HepG2 (cell line): ENCODE results near the gene GRIN2D. TPM values are rescaled to one million over a fixed set of nuclear protein-coding genes. Genes with fewer than 3 reads are reported as not detected.

ENCODE experiments used
- ARNT ChIP-seq: fragments of 450-650 bp; IDR thresholded peaks from 2 replicates; pipeline ENCODE4 v1.6.1; 2017
- ARNTL ChIP-seq: sonication (generic); formaldehyde crosslinking; IDR thresholded peaks from 2 replicates; pipeline ENCODE4 v1.4.0; 2020; ENCODE audit warnings: mild to moderate bottlenecking, missing genetic modification reagents
- FOXC1 ChIP-seq: sonication (generic); formaldehyde crosslinking; IDR thresholded peaks from 2 replicates; pipeline ENCODE4 v1.8.0; 2022; ENCODE audit warnings: mild to moderate bottlenecking, missing genetic modification reagents, borderline replicate concordance
- GLI4 ChIP-seq: sonication (generic); formaldehyde crosslinking; IDR thresholded peaks from 2 replicates; pipeline ENCODE4 v1.5.1; 2020; ENCODE audit warnings: missing genetic modification reagents, mild to moderate bottlenecking, moderate library complexity, borderline replicate concordance
- KDM3A ChIP-seq: IDR thresholded peaks from 2 replicates; pipeline ENCODE4 v1.6.1; 2018; ENCODE audit warnings: low read depth, missing compliant biosample characterization
- MXI1 ChIP-seq: IDR thresholded peaks from 3 replicates; pipeline ENCODE4 v1.6.1; 2012; ENCODE audit warnings: low read depth, low read length, inconsistent platforms, borderline replicate concordance
- SNAI1 ChIP-seq: sonication (generic); formaldehyde crosslinking; IDR thresholded peaks from 2 replicates; pipeline ENCODE4 v1.5.0; 2020; ENCODE audit warnings: mild to moderate bottlenecking, missing genetic modification reagents, borderline replicate concordance
- ZEB1 ChIP-seq: IDR thresholded peaks from 2 replicates; pipeline ENCODE4 v1.6.1; 2012; ENCODE audit warnings: mild to moderate bottlenecking, low read depth, inconsistent platforms; ENCODE audit not compliant: insufficient replicate concordance
- ZFP1 ChIP-seq: IDR thresholded peaks from 2 replicates; pipeline ENCODE4 v1.6.1; 2016
- ZFP90 ChIP-seq: sonication (generic); formaldehyde crosslinking; IDR thresholded peaks from 2 replicates; pipeline ENCODE4 v1.8.0; 2022; ENCODE audit warnings: missing genetic modification reagents, mild to moderate bottlenecking, inconsistent platforms, borderline replicate concordance
- ZNF143 ChIP-seq: sonication (generic); formaldehyde crosslinking; IDR thresholded peaks from 2 replicates; pipeline ENCODE4 v1.4.0; 2020; ENCODE audit warnings: missing genetic modification reagents
- ZNF510 ChIP-seq: sonication (generic); formaldehyde crosslinking; IDR thresholded peaks from 2 replicates; pipeline ENCODE4 v1.4.0; 2020; ENCODE audit warnings: low read depth, mild to moderate bottlenecking, missing genetic modification reagents
- ZNF567 ChIP-seq: sonication (generic); formaldehyde crosslinking; IDR thresholded peaks from 2 replicates; pipeline ENCODE4 v1.8.1; 2023; ENCODE audit warnings: mild to moderate bottlenecking, missing genetic modification reagents, borderline replicate concordance
- ZNF768 ChIP-seq: sonication (generic); formaldehyde crosslinking; IDR thresholded peaks from 2 replicates; pipeline ENCODE4 v1.4.0; 2020; ENCODE audit warnings: missing genetic modification reagents
- ZNF879 ChIP-seq: sonication (generic); formaldehyde crosslinking; IDR thresholded peaks from 2 replicates; pipeline ENCODE4 v1.8.1; 2023; ENCODE audit warnings: missing genetic modification reagents
- polyA plus RNA-seq, 8 experiments: library from polyadenylated mRNA; depleted of rRNA in 3 of 8; stranded (reverse) in 7 of 8; unstranded in 1 of 8; fragments of >200 nt; fragmentation: Illumina TruSeq in 4 of 8; extraction: Trizol in 4 of 8; gene quantifications; 2 replicates each; pipeline versions ENCODE4 v1.2.1 to v1.2.3, GENCODE V29; 2011 to 2016; ENCODE audit warnings: low read depth in 4 of 8, missing spikeins in 1 of 8, mixed read lengths in 1 of 8; ENCODE audit not compliant: insufficient read depth in 1 of 8
- total RNA-seq, 5 experiments: library from RNA; depleted of rRNA; stranded (reverse); fragments of >200 nt; fragmentation: Illumina TruSeq; extraction: Trizol; gene quantifications; 2 replicates each; pipeline ENCODE4 v1.2.3, GENCODE V29; 2016; ENCODE audit warnings: low read depth in 1 of 5
- TF ChIP-seq, protein P1 (sequence below): sonication (generic); formaldehyde crosslinking; IDR thresholded peaks from 2 replicates; pipeline ENCODE4 v1.4.0; 2020; ENCODE audit warnings: missing genetic modification reagents, borderline replicate concordance
- TF ChIP-seq, protein P2 (sequence below), 2 experiments: sonication (generic) in 1 of 2; formaldehyde crosslinking in 1 of 2; IDR thresholded peaks; 2 replicates each; pipeline versions ENCODE4 v1.5.1 to v1.6.1; 2011 to 2020; ENCODE audit warnings: borderline replicate concordance in 1 of 2, low read depth in 1 of 2, low read length in 1 of 2, mild to moderate bottlenecking in 1 of 2, missing genetic modification reagents in 1 of 2, moderate library complexity in 1 of 2
- TF ChIP-seq, protein P3 (sequence below): sonication (generic); formaldehyde crosslinking; IDR thresholded peaks from 2 replicates; pipeline ENCODE4 v1.4.0; 2020; ENCODE audit warnings: missing genetic modification reagents, borderline replicate concordance
- TF ChIP-seq, protein P4 (sequence below): IDR thresholded peaks from 2 replicates; pipeline ENCODE4 v1.6.1; 2016; ENCODE audit warnings: missing compliant biosample characterization, missing genetic modification reagents, borderline replicate concordance

The GRIN2D gene
- total and polyA plus RNA-seq, 2 of the 13 experiments (the other 11 are each of a cell fraction or from before 2014, with no cell fraction given): 0.02 to 0.13 TPM

DNA sequence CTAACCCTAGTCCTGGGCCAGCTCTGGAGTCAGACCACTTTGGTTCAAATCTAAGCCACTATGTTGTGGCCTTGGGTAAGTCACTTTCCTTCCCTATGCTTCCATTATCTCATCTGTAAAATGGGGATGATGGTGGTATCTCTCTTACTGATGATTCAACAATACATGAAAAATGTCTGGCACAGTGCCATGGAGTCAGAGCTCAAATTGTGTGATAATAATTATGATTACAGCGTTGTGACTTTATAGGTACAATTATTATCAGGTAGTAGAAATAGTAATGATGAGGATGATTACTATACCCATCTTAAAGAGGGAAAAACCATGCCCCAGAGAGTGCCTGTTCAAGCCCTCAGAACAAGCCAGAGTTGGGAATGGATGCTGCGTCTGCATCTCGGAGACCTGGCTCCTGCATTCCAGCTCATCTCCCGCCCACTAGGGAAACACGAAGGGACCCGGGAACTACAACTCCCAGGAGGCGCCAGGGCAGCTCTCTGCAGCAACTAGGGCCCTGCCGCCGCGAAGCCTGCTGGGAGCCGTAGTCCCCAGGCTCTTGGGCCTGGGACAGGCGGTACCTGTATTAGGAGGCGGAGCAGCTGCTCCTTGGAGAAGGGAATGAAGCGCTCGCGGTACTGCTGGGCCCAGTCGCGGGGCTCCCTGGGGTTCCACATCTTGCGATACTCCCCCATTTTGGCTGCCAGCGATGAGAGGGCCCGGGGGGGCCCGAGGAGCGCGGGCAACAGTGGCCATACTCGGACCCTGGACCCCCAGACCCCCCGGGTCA is 30.6 kb upstream of the GRIN2D start (continued):
- TF ChIP-seq, protein P1, sequence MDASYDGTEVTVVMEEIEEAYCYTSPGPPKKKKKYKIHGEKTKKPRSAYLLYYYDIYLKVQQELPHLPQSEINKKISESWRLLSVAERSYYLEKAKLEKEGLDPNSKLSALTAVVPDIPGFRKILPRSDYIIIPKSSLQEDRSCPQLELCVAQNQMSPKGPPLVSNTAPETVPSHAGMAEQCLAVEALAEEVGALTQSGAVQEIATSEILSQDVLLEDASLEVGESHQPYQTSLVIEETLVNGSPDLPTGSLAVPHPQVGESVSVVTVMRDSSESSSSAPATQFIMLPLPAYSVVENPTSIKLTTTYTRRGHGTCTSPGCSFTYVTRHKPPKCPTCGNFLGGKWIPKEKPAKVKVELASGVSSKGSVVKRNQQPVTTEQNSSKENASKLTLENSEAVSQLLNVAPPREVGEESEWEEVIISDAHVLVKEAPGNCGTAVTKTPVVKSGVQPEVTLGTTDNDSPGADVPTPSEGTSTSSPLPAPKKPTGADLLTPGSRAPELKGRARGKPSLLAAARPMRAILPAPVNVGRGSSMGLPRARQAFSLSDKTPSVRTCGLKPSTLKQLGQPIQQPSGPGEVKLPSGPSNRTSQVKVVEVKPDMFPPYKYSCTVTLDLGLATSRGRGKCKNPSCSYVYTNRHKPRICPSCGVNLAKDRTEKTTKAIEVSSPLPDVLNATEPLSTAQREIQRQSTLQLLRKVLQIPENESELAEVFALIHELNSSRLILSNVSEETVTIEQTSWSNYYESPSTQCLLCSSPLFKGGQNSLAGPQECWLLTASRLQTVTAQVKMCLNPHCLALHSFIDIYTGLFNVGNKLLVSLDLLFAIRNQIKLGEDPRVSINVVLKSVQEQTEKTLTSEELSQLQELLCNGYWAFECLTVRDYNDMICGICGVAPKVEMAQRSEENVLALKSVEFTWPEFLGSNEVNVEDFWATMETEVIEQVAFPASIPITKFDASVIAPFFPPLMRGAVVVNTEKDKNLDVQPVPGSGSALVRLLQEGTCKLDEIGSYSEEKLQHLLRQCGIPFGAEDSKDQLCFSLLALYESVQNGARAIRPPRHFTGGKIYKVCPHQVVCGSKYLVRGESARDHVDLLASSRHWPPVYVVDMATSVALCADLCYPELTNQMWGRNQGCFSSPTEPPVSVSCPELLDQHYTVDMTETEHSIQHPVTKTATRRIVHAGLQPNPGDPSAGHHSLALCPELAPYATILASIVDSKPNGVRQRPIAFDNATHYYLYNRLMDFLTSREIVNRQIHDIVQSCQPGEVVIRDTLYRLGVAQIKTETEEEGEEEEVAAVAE: peak; percentile 82; the same call in 1 of the 2 replicates
- TF ChIP-seq ARNTL (CRISPR knock-in tag) (no peak), ZNF768 (no peak), ZNF143 (CRISPR knock-in tag) (peak; percentile 99), MXI1 (peak; percentile 60; the same call in 1 of the 3 replicates), ZFP1 (no peak), ZNF879 (CRISPR knock-in tag) (no peak), GLI4 (CRISPR knock-in tag) (no peak), ZFP90 (no peak), ARNT (no peak), KDM3A (no peak; the same call in 1 of the 2 replicates), ZNF567 (CRISPR knock-in tag) (peak; percentile 89; the same call in 1 of the 2 replicates), ZEB1 (peak; percentile 53), ZNF510 (CRISPR knock-in tag) (no peak), FOXC1 (CRISPR knock-in tag) (peak; percentile 17; the same call in 1 of the 2 replicates), SNAI1 (CRISPR knock-in tag) (0 out of 2 replicates have a peak, but pooled peaks have one; percentile 52)
- TF ChIP-seq, protein P2, sequence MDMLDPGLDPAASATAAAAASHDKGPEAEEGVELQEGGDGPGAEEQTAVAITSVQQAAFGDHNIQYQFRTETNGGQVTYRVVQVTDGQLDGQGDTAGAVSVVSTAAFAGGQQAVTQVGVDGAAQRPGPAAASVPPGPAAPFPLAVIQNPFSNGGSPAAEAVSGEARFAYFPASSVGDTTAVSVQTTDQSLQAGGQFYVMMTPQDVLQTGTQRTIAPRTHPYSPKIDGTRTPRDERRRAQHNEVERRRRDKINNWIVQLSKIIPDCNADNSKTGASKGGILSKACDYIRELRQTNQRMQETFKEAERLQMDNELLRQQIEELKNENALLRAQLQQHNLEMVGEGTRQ (IDR thresholded peaks at IDR 0.05; ENCODE audit: low read depth, low read length): no peak
- TF ChIP-seq, protein P2 (CRISPR knock-in tag; IDR thresholded peaks at IDR 0.05; ENCODE audit: borderline replicate concordance): no peak
- TF ChIP-seq, protein P3, sequence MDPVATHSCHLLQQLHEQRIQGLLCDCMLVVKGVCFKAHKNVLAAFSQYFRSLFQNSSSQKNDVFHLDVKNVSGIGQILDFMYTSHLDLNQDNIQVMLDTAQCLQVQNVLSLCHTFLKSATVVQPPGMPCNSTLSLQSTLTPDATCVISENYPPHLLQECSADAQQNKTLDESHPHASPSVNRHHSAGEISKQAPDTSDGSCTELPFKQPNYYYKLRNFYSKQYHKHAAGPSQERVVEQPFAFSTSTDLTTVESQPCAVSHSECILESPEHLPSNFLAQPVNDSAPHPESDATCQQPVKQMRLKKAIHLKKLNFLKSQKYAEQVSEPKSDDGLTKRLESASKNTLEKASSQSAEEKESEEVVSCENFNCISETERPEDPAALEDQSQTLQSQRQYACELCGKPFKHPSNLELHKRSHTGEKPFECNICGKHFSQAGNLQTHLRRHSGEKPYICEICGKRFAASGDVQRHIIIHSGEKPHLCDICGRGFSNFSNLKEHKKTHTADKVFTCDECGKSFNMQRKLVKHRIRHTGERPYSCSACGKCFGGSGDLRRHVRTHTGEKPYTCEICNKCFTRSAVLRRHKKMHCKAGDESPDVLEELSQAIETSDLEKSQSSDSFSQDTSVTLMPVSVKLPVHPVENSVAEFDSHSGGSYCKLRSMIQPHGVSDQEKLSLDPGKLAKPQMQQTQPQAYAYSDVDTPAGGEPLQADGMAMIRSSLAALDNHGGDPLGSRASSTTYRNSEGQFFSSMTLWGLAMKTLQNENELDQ (CRISPR knock-in tag): no peak
- TF ChIP-seq, protein P4, sequence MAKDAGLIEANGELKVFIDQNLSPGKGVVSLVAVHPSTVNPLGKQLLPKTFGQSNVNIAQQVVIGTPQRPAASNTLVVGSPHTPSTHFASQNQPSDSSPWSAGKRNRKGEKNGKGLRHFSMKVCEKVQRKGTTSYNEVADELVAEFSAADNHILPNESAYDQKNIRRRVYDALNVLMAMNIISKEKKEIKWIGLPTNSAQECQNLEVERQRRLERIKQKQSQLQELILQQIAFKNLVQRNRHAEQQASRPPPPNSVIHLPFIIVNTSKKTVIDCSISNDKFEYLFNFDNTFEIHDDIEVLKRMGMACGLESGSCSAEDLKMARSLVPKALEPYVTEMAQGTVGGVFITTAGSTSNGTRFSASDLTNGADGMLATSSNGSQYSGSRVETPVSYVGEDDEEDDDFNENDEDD (CRISPR knock-in tag): peak; percentile 16; the same call in 1 of the 2 replicates
